WTC11 (cell line): Measurements from ENCODE around the gene ZCCHC14. TPM values are rescaled to one million over a fixed set of nuclear protein-coding genes. Genes with fewer than 3 reads are reported as not detected.

Source experiments
- ATAC-seq: fragments of 200-7000 bp; cut with Tn5 transposase; 2 replicates; pipeline ENCODE4 v1.10.0; 2021; ENCODE audit warnings: mild to moderate bottlenecking, moderate library complexity
- CTCF ChIA-PET: fragments of 300-600 bp; sonication (Branson Sonifier 250); formaldehyde crosslinking; loops from one replicate; lab custom pipeline; 2021; ENCODE audit warnings: antibody characterized with exemption; lab: Charles Lee
- POLR2A ChIA-PET: fragments of 350-600 bp; sonication (Branson Sonifier 250); formaldehyde crosslinking; loops from one replicate; lab custom pipeline; 2021; ENCODE audit warnings: antibody characterized with exemption; lab: Charles Lee
- DNase-seq: peaks from one replicate; pipeline ENCODE4 v3.0.0; 2021; ENCODE audit warnings: low spot score
- H3K27ac Mint-ChIP-seq: 2 replicates; pipeline ENCODE4 v1.8.0; 2021; ENCODE audit warnings: mixed read lengths
- H3K27me3 Mint-ChIP-seq: 2 replicates; pipeline ENCODE4 v1.8.0; 2021; ENCODE audit warnings: low read depth, mild to moderate bottlenecking, moderate library complexity, mixed read lengths
- H3K36me3 Mint-ChIP-seq: 2 replicates; pipeline ENCODE4 v1.8.0; 2021; ENCODE audit warnings: mixed read lengths
- H3K4me1 Mint-ChIP-seq: 2 replicates; pipeline ENCODE4 v1.8.0; 2022; ENCODE audit warnings: mixed read lengths
- H3K4me3 Mint-ChIP-seq: 2 replicates; pipeline ENCODE4 v1.8.0; 2021; ENCODE audit warnings: mild to moderate bottlenecking, moderate library complexity, mixed read lengths
- H3K9me3 Mint-ChIP-seq: 2 replicates; pipeline ENCODE4 v1.8.0; 2021; ENCODE audit warnings: mixed read lengths
- ETV6 ChIP-seq: sonication (generic); formaldehyde crosslinking; IDR thresholded peaks from 2 replicates; pipeline ENCODE4 v1.8.1; 2022; ENCODE audit warnings: mild to moderate bottlenecking, missing genetic modification reagents
- FOXP1 ChIP-seq: sonication (generic); formaldehyde crosslinking; IDR thresholded peaks from 2 replicates; pipeline ENCODE4 v1.8.0; 2022; ENCODE audit warnings: missing genetic modification reagents, mild to moderate bottlenecking, moderate library complexity, borderline replicate concordance
- MXD4 ChIP-seq: fragments of 250-450 bp; sonication (Bioruptor Pico); IDR thresholded peaks from 2 replicates; pipeline ENCODE4 v1.8.0; 2021; ENCODE audit warnings: mild to moderate bottlenecking, moderate library complexity, borderline replicate concordance
- ZBTB21 ChIP-seq: sonication (generic); formaldehyde crosslinking; IDR thresholded peaks from 2 replicates; pipeline ENCODE4 v1.8.1; 2023; ENCODE audit warnings: mild to moderate bottlenecking, missing genetic modification reagents, borderline replicate concordance
- ZNF232 ChIP-seq: sonication (generic); formaldehyde crosslinking; IDR thresholded peaks from 2 replicates; pipeline ENCODE4 v1.8.0; 2022; ENCODE audit warnings: mild to moderate bottlenecking, missing genetic modification reagents
- total RNA-seq: library from RNA; stranded (reverse); gene quantifications from 3 replicates; pipeline ENCODE4 v1.2.3, GENCODE V29; 2021
- TF ChIP-seq, protein P1 (sequence below): fragments of 200-600 bp; IDR thresholded peaks from 2 replicates; pipeline ENCODE4 v1.8.0; 2022; ENCODE audit warnings: antibody characterized with exemption
- TF ChIP-seq, protein P2 (sequence below): sonication (generic); formaldehyde crosslinking; IDR thresholded peaks from 2 replicates; pipeline ENCODE4 v1.8.0; 2023; ENCODE audit warnings: missing genetic modification reagents, mild to moderate bottlenecking, borderline replicate concordance
- TF ChIP-seq, protein P3 (sequence below): sonication (generic); formaldehyde crosslinking; IDR thresholded peaks from 2 replicates; pipeline ENCODE4 v1.8.1; 2023; ENCODE audit warnings: mild to moderate bottlenecking, missing genetic modification reagents, moderate library complexity
- TF ChIP-seq, protein P4 (sequence below): sonication (generic); formaldehyde crosslinking; IDR thresholded peaks from 2 replicates; pipeline ENCODE4 v1.8.1; 2022; ENCODE audit warnings: missing genetic modification reagents, borderline replicate concordance
- TF ChIP-seq, protein P5 (sequence below): sonication (generic); formaldehyde crosslinking; IDR thresholded peaks from 2 replicates; pipeline ENCODE4 v1.8.1; 2022; ENCODE audit warnings: mild to moderate bottlenecking, moderate library complexity, missing genetic modification reagents
- TF ChIP-seq, protein P6 (sequence below): sonication (generic); formaldehyde crosslinking; conservative IDR thresholded peaks from 2 replicates; pipeline ENCODE4 v1.8.1; 2023; ENCODE audit warnings: mild to moderate bottlenecking, low read depth, missing genetic modification reagents, moderate library complexity
- TF ChIP-seq, protein P7 (sequence below): sonication (generic); formaldehyde crosslinking; IDR thresholded peaks from 2 replicates; pipeline ENCODE4 v1.8.1; 2023; ENCODE audit warnings: mild to moderate bottlenecking, missing genetic modification reagents, moderate library complexity
- TF ChIP-seq, protein P8 (sequence below): sonication (generic); formaldehyde crosslinking; IDR thresholded peaks from 2 replicates; pipeline ENCODE4 v1.8.1; 2022; ENCODE audit warnings: low read depth, mild to moderate bottlenecking, moderate library complexity, missing genetic modification reagents, borderline replicate concordance

ZCCHC14 gene
- total RNA-seq, 1 experiment from 2014 or later: 33.8 TPM

DNA sequence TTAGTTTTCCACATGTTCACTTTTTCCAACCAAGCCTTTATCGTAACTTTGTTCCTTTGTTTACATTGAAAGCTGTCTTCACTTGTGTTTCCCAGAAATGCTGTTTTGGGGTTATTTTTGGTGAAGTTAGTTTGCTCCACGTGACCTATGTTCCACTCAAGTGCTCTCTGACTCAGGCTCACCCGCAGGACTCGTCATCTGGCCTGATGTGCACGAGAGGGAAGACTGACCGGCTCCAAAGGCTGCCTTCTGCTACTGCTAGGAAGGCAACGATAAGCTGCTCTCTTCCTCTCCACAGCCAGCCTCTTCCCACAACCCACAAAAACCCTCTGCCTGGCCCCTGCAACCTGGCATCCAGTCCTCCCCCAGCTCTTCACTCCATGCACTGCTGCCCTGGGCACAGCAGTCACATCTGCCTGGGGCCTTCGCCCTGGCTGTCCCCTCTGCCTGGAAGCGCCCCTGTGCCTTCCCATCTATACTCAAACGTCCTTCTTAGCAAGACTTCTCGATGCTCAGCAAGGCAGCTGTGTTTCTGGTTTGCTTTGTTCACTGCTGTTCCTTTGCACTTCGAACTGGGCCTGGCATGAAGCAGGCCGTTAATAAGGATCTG lies 28.0 kb downstream of the ZCCHC14 start (continued):
- TF ChIP-seq, protein P1, sequence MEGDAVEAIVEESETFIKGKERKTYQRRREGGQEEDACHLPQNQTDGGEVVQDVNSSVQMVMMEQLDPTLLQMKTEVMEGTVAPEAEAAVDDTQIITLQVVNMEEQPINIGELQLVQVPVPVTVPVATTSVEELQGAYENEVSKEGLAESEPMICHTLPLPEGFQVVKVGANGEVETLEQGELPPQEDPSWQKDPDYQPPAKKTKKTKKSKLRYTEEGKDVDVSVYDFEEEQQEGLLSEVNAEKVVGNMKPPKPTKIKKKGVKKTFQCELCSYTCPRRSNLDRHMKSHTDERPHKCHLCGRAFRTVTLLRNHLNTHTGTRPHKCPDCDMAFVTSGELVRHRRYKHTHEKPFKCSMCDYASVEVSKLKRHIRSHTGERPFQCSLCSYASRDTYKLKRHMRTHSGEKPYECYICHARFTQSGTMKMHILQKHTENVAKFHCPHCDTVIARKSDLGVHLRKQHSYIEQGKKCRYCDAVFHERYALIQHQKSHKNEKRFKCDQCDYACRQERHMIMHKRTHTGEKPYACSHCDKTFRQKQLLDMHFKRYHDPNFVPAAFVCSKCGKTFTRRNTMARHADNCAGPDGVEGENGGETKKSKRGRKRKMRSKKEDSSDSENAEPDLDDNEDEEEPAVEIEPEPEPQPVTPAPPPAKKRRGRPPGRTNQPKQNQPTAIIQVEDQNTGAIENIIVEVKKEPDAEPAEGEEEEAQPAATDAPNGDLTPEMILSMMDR: no peak
- TF ChIP-seq ZBTB21 (CRISPR knock-in tag) (no peak), MXD4 (CRISPR knock-in tag) (no peak)
- TF ChIP-seq, protein P2, sequence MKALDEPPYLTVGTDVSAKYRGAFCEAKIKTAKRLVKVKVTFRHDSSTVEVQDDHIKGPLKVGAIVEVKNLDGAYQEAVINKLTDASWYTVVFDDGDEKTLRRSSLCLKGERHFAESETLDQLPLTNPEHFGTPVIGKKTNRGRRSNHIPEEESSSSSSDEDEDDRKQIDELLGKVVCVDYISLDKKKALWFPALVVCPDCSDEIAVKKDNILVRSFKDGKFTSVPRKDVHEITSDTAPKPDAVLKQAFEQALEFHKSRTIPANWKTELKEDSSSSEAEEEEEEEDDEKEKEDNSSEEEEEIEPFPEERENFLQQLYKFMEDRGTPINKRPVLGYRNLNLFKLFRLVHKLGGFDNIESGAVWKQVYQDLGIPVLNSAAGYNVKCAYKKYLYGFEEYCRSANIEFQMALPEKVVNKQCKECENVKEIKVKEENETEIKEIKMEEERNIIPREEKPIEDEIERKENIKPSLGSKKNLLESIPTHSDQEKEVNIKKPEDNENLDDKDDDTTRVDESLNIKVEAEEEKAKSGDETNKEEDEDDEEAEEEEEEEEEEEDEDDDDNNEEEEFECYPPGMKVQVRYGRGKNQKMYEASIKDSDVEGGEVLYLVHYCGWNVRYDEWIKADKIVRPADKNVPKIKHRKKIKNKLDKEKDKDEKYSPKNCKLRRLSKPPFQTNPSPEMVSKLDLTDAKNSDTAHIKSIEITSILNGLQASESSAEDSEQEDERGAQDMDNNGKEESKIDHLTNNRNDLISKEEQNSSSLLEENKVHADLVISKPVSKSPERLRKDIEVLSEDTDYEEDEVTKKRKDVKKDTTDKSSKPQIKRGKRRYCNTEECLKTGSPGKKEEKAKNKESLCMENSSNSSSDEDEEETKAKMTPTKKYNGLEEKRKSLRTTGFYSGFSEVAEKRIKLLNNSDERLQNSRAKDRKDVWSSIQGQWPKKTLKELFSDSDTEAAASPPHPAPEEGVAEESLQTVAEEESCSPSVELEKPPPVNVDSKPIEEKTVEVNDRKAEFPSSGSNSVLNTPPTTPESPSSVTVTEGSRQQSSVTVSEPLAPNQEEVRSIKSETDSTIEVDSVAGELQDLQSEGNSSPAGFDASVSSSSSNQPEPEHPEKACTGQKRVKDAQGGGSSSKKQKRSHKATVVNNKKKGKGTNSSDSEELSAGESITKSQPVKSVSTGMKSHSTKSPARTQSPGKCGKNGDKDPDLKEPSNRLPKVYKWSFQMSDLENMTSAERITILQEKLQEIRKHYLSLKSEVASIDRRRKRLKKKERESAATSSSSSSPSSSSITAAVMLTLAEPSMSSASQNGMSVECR (CRISPR knock-in tag): no peak
- TF ChIP-seq, protein P3, sequence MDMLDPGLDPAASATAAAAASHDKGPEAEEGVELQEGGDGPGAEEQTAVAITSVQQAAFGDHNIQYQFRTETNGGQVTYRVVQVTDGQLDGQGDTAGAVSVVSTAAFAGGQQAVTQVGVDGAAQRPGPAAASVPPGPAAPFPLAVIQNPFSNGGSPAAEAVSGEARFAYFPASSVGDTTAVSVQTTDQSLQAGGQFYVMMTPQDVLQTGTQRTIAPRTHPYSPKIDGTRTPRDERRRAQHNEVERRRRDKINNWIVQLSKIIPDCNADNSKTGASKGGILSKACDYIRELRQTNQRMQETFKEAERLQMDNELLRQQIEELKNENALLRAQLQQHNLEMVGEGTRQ: no peak
- TF ChIP-seq, all 79 proteins: peak for 0

DNA sequence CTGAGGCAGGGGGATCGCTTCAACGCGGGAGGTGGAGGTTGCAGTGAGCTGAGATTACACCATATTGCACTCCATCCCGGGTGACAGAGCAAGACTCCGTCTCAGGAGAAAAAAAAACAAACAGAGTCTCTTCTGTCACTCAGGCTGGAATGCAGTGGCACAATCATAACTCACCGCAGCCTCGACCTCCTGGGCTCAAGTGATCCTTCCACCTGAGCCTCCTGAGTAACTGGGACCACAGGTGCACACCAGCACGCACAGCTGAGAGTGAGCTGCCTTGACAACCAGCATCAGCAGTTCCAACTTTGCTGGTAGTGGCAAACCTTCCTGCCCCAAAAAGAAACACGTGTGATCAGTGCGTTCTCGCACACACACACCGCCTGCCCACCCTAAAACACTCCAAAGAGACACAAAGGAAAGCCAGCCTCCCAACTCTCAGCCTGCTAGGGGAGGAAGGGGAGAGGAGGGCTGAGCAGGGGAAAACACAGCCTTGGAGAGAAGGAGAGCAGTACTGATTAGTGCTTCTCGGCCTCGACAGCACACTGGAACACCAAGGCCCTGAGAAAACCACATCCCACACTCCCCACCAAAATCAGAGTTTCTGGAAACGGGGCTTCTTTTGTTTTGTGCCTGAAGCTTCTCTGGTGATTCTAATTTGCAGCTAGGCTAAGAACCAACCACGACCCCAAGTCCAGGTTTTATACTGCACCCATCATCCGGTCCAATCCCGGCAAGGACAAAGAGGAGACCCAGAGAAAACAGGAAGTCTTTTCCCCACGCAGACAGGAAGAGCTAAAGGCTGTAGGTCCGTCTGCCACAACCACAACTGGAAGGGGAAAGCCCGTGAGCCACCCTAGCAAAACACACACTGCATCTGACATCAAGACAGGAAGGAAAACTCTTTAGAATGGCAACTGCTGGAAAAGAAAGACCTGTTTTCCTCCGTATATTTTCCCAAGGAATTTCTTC lies 28.8 kb downstream of the ZCCHC14 start:
- POLR2A ChIA-PET: no interaction called here
- CTCF ChIA-PET: interaction anchor here (0.6 to 2.1 kb wide), 4 partner anchors 47 to 172 kb away, joined by 3 to 6 read pairs (median 4); no protein-coding TSS in a partner anchor
- H3K27ac Mint-ChIP-seq: peak overlapping the region; percentile 94
- H3K27me3 Mint-ChIP-seq: no peaks in the 10 kb centered on the region
- ATAC-seq (no peak), DNase-seq (no peak)
- no peaks in the 10 kb centered on the region for H3K9me3 Mint-ChIP-seq
- H3K36me3 Mint-ChIP-seq: peaks cover 9% of the 10 kb centered on the region; the same call in 1 of the 2 replicates
- H3K4me1 Mint-ChIP-seq: peaks cover 33% of the 10 kb centered on the region
- H3K4me3 Mint-ChIP-seq: no peak overlapping the region
- TF ChIP-seq ZNF232 (no peak), FOXP1 (CRISPR knock-in tag) (no peak), ETV6 (CRISPR knock-in tag) (no peak)
- TF ChIP-seq, protein P4, sequence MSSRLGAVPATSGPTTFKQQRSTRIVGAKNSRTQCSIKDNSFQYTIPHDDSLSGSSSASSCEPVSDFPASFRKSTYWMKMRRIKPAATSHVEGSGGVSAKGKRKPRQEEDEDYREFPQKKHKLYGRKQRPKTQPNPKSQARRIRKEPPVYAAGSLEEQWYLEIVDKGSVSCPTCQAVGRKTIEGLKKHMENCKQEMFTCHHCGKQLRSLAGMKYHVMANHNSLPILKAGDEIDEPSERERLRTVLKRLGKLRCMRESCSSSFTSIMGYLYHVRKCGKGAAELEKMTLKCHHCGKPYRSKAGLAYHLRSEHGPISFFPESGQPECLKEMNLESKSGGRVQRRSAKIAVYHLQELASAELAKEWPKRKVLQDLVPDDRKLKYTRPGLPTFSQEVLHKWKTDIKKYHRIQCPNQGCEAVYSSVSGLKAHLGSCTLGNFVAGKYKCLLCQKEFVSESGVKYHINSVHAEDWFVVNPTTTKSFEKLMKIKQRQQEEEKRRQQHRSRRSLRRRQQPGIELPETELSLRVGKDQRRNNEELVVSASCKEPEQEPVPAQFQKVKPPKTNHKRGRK (CRISPR knock-in tag): no peak
- TF ChIP-seq, protein P5, sequence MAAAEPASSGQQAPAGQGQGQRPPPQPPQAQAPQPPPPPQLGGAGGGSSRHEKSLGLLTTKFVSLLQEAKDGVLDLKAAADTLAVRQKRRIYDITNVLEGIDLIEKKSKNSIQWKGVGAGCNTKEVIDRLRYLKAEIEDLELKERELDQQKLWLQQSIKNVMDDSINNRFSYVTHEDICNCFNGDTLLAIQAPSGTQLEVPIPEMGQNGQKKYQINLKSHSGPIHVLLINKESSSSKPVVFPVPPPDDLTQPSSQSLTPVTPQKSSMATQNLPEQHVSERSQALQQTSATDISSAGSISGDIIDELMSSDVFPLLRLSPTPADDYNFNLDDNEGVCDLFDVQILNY: no peak
- TF ChIP-seq, protein P6, sequence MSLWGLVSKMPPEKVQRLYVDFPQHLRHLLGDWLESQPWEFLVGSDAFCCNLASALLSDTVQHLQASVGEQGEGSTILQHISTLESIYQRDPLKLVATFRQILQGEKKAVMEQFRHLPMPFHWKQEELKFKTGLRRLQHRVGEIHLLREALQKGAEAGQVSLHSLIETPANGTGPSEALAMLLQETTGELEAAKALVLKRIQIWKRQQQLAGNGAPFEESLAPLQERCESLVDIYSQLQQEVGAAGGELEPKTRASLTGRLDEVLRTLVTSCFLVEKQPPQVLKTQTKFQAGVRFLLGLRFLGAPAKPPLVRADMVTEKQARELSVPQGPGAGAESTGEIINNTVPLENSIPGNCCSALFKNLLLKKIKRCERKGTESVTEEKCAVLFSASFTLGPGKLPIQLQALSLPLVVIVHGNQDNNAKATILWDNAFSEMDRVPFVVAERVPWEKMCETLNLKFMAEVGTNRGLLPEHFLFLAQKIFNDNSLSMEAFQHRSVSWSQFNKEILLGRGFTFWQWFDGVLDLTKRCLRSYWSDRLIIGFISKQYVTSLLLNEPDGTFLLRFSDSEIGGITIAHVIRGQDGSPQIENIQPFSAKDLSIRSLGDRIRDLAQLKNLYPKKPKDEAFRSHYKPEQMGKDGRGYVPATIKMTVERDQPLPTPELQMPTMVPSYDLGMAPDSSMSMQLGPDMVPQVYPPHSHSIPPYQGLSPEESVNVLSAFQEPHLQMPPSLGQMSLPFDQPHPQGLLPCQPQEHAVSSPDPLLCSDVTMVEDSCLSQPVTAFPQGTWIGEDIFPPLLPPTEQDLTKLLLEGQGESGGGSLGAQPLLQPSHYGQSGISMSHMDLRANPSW (CRISPR knock-in tag): no peak
- TF ChIP-seq, protein P7, sequence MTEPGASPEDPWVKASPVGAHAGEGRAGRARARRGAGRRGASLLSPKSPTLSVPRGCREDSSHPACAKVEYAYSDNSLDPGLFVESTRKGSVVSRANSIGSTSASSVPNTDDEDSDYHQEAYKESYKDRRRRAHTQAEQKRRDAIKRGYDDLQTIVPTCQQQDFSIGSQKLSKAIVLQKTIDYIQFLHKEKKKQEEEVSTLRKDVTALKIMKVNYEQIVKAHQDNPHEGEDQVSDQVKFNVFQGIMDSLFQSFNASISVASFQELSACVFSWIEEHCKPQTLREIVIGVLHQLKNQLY (CRISPR knock-in tag): no peak
- TF ChIP-seq, protein P8, sequence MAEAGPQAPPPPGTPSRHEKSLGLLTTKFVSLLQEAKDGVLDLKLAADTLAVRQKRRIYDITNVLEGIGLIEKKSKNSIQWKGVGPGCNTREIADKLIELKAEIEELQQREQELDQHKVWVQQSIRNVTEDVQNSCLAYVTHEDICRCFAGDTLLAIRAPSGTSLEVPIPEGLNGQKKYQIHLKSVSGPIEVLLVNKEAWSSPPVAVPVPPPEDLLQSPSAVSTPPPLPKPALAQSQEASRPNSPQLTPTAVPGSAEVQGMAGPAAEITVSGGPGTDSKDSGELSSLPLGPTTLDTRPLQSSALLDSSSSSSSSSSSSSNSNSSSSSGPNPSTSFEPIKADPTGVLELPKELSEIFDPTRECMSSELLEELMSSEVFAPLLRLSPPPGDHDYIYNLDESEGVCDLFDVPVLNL (CRISPR knock-in tag): no peak
